Spleen (tissue), 7 donors: ENCODE data around the gene DDOST.

Experiments used
- CTCF ChIP-seq, 11 experiments: fragments of 200-600 bp in 7 of 11; fragments of 450-650 bp in 4 of 11; sonication (generic) in 4 of 11; IDR thresholded peaks in 8 of 11; conservative IDR thresholded peaks in 3 of 11; 1 replicate in 7 of 11; 2 replicates in 4 of 11; pipeline versions ENCODE4 v1.4.0 to v1.8.0; 2016 to 2021; ENCODE audit warnings: antibody characterized with exemption in 11 of 11, inconsistent platforms in 4 of 11, mild to moderate bottlenecking in 1 of 11
- POLR2A ChIP-seq, 3 donors: fragments of 450-650 bp; IDR thresholded peaks; one replicate each; pipeline ENCODE4 v1.5.1; 2017; ENCODE audit warnings: antibody characterized with exemption in 3 of 3, mild to moderate bottlenecking in 1 of 3
- POLR2AphosphoS5 ChIP-seq, 3 donors: sonication (generic); formaldehyde crosslinking; IDR thresholded peaks; one replicate each; pipeline ENCODE4 v1.5.1; 2017; ENCODE audit warnings: antibody characterized with exemption in 3 of 3
- donor health status: DM: no; HTN: no; CAD: no; lungs with moderate emphysema.
- donor health status: DM: no; HTN: no; CAD: no.
- donor health status: DM: no; HTN: no; CAD: no.

- TF ChIP-seq POLR2A (IDR thresholded peaks at IDR 0.05) = no peak
- no peak for TF ChIP-seq CTCF (IDR thresholded peaks at IDR 0.05 in 8 of 11, conservative IDR thresholded peaks at IDR 0.05 in 3 of 11)
- no peak for TF ChIP-seq POLR2AphosphoS5 (IDR thresholded peaks at IDR 0.05)
These were observed 36.4 kb upstream of the DDOST start for GRCh38 chr1:20697563-20697962.
